ENCODE results near the gene OR10V1. TPM values are rescaled to one million over a fixed set of nuclear protein-coding genes. Genes with fewer than 3 reads are reported as not detected.
A peak's percentile ranks its signal among the peaks of the same experiment; 100 is the strongest.

The OR10V1 gene
- total and polyA plus RNA-seq, 4 donors, result not detected

GRCh38 chr11:59669611-59670009 lies 44.0 kb downstream of the OR10V1 start:
- peak overlapping the region; percentile 100 for H3K27ac ChIP-seq (ENCODE audit: low read depth in 1 of 2, low read length in 2 of 2)
- TF ChIP-seq RAD21 (IDR thresholded peaks at IDR 0.05) (no peak), GABPA (IDR thresholded peaks at IDR 0.05 in 1 of 2, conservative IDR thresholded peaks at IDR 0.05 in 1 of 2) (no peak), RXRA (IDR thresholded peaks at IDR 0.05) (no peak), EGR1 (IDR thresholded peaks at IDR 0.05; ENCODE audit: low read depth in 2 of 2) (no peak), HNF4A (conservative IDR thresholded peaks at IDR 0.05) (no peak), YY1 (IDR thresholded peaks at IDR 0.05) (no peak), SP1 (IDR thresholded peaks at IDR 0.05) (no peak)
- no peaks in the 10 kb centered on the region for H3K9me3 ChIP-seq (ENCODE audit: control insufficient read depth in 4 of 4, low read length in 3 of 4)
- peak overlapping the region; percentile 70 to 82 (median 77) for H3K4me3 ChIP-seq (ENCODE audit: low read depth in 1 of 3, low read length in 3 of 3)
- no peaks in the 10 kb centered on the region for H3K27me3 ChIP-seq (ENCODE audit: control insufficient read depth in 4 of 4, insufficient read depth in 4 of 4, low read length in 3 of 4)
- H3K4me1 ChIP-seq (ENCODE audit: control insufficient read depth in 4 of 4, insufficient read depth in 4 of 4, low read length in 3 of 4), result peaks cover 0 to 43% (median 26%) of the 10 kb centered on the region in 4 donors
- H3K9ac ChIP-seq (ENCODE audit: low read depth in 1 of 2, low read length in 2 of 2), result peak overlapping the region; percentile 98 to 99
- DNase-seq (ENCODE audit: low spot score), result peak; percentile 51
- peaks cover 4 to 20% (median 16%) of the 10 kb centered on the region in 4 donors for H3K36me3 ChIP-seq (ENCODE audit: control insufficient read depth in 4 of 4, insufficient read depth in 3 of 4, low read depth in 1 of 4, low read length in 3 of 4)
- WGBS, result 2% methylated on average over 22 of the region's 22 CpGs

- WGBS, result under 1% methylated on average over 68 of the region's 68 CpGs
- peak within 1 kb of the TSS; percentile 77 to 93 (median 82) for H3K4me3 ChIP-seq (ENCODE audit: low read depth in 1 of 3, low read length in 3 of 3)
- H3K27ac ChIP-seq (ENCODE audit: low read depth in 1 of 2, low read length in 2 of 2), result peak within 1 kb of the TSS; percentile 100
- no peaks in the 10 kb centered on the region for H3K9me3 ChIP-seq (ENCODE audit: control insufficient read depth in 4 of 4, low read length in 3 of 4)
- TF ChIP-seq REST (IDR thresholded peaks at IDR 0.05) (peak; percentile 92), SP1 (IDR thresholded peaks at IDR 0.05) (peak; percentile 69), HNF4G (IDR thresholded peaks at IDR 0.05) (no peak), ZBTB33 (IDR thresholded peaks at IDR 0.05) (no peak), RXRA (IDR thresholded peaks at IDR 0.05) (peak; percentile 54 to 59), FOXA1 (IDR thresholded peaks at IDR 0.05) (no peak), FOXA2 (IDR thresholded peaks at IDR 0.05) (no peak), HNF4A (conservative IDR thresholded peaks at IDR 0.05) (peak; percentile 17 to 32), ATF3 (IDR thresholded peaks at IDR 0.05) (no peak), CTCF (IDR thresholded peaks at IDR 0.05; ENCODE audit: low read depth, low read length, missing input control) (no peak), YY1 (IDR thresholded peaks at IDR 0.05) (peak; percentile 76), GABPA (IDR thresholded peaks at IDR 0.05 in 1 of 2, conservative IDR thresholded peaks at IDR 0.05 in 1 of 2) (peak in 1 of 2 donors; percentile 45), EGR1 (IDR thresholded peaks at IDR 0.05; ENCODE audit: low read depth in 2 of 2) (peak in 1 of 2 donors; percentile 36), RAD21 (IDR thresholded peaks at IDR 0.05) (peak in 1 of 2 donors; percentile 4), JUND (IDR thresholded peaks at IDR 0.05) (peak in 1 of 2 donors; percentile 32), TAF1 (conservative IDR thresholded peaks at IDR 0.05) (peak; percentile 91), NR2F2 (IDR thresholded peaks at IDR 0.05) (peak; percentile 17), MAX (IDR thresholded peaks at IDR 0.05) (peak; percentile 46)
- H3K4me1 ChIP-seq (ENCODE audit: control insufficient read depth in 4 of 4, insufficient read depth in 4 of 4, low read length in 3 of 4), result peaks cover 0 to 40% (median 24%) of the 10 kb centered on the region in 4 donors
- peak within 1 kb of the TSS; percentile 98 to 99 for H3K9ac ChIP-seq (ENCODE audit: low read depth in 1 of 2, low read length in 2 of 2)
- no peaks in the 10 kb centered on the region for H3K27me3 ChIP-seq (ENCODE audit: control insufficient read depth in 4 of 4, insufficient read depth in 4 of 4, low read length in 3 of 4)
- DNase-seq (ENCODE audit: low spot score), result peak; percentile 97
- H3K36me3 ChIP-seq (ENCODE audit: control insufficient read depth in 4 of 4, insufficient read depth in 3 of 4, low read depth in 1 of 4, low read length in 3 of 4), result peaks cover 7 to 21% (median 21%) of the 10 kb centered on the region in 4 donors
These were observed 44.6 kb downstream of the OR10V1 start, which contains the start of gene PATL1 for GRCh38 chr11:59668950-59669610. Gene PATL1, minus strand, starts transcription at chr11:59669037. Its CDS starts 142 bp downstream, at chr11:59668895.
